ENCODE measurements around the gene PCYOX1L.
"Not testable (repeated sequence)": the region's sequence is repeated elsewhere in the genome, so short reads cannot be mapped to it uniquely, and the experiment has no call there.

The PCYOX1L gene

DNA sequence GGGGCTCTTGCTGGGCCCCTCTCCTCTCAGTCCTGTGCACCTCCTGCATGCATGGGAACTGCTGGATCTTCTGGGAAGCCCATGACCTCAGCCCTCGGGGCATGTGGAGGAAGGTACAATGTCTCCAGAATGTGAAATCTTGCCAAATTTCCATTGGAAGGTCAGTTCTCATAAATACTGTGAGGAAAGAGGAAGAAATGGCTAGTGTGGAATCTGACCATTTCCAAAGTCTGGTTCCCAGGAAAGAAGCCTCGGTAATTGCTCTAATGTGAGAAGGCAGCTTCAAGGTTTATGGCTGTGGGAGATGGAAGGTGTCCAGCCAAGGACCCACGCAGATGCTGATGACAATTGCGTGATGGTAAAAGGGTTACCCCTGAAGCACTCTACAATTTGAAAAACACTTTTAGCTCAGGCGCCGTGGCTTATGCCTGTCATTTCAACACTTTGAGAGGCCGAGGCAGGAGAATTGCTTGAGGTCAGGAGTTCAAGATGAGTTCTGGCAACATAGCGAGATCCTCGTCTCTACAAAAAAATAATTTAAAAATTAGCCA, 29.3 kb downstream of the PCYOX1L start:
- DNase-seq (ENCODE audit: low spot score): no peak

DNA sequence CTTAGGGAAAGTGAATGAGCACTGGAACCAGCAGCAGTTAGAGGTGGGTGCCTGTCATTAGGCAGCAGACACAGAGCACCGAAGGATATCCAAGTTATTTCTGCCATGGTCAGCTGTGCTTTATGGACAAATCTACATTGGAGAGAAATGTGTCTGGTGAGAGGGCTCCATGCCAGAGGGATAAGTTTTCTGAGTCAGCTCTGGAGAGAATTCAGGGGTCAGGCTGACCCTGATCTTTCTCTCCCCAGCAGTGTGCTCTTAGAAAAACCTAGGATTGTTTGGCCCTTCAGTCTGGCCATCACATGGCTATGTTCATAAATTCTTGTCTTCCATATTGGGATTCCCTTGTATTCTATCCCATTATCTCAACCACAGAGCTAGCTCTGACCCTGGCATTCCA, 30.1 kb downstream of the PCYOX1L start:
- no peak for DNase-seq (ENCODE audit: low spot score)

DNA sequence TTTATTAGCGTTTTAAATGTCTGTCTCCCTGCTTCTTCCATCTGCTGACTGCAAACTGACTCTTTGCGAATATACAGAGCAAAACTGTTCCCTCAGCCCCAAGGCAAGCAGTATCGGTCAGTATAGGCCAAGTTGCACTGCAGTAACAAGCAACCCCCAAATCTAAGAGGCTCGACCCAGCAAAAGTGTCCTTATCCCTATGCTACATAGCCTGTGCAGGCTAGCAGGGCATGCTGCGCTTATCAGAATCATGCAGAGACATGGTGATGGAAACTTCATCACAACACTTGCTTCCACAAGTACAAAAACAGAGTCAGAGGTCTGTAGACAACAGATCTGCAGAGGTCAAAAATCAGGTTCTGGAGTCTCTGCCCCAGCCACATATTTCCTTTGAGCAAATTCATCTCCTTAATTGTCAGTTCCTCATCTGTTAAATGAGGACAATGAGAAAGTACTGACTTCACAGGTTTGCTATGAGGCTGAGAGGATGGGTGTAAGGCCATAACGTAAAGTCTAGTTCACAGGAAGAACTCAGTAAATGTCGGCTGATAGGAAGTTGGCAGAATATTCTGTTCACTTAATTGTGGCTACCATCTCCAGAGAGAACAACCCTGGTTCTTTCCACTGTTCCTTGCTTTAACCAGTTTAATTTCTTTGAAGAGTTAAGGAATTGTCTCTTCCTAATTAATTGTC, 30.8 kb downstream of the PCYOX1L start:
- DNase-seq (ENCODE audit: low spot score): no peak

DNA sequence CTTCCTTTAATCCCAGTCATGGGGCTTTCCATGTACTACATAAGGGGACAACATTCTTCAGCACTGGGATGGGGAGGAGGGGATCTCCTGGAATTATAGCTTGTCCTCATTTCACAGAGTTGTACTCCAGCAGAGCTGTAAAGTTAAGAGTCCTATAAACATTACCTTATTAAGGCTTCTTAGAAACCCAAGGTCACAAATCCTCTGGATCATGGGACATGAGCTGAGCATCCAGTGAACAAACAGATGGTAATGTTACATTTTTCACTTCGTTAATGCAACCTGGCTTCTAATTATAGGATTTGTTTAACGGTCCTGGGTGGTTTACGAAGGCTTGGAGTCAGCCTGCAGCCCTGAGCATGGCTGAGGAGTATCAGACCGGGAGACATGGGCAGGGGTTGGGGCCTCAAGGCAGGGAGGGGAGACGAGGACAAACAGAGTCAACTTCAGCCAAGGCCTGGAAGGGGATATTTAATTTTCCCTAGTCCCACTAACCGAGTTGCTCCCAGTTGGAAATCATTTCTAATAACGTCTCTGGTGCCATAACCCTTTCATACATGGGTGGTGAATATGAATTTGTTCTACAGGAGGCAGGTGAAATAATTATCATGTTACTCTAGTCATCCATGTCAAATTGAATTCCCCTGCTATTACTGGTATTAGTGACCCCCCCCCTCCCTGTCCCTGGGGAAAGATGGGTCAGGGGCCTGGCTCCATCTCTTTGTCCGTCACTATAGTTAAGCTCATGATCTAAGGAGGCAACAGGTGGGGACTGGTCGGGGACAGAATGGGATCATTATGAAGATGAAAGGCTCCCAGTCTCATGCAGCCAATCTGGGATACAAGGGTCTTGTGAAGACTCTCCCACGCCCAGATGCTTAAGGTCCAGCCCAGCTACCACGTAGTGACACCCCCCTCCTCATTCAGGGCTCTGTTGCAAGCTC, 32.0 kb downstream of the PCYOX1L start:
- no peak for DNase-seq (ENCODE audit: low spot score)

DNA sequence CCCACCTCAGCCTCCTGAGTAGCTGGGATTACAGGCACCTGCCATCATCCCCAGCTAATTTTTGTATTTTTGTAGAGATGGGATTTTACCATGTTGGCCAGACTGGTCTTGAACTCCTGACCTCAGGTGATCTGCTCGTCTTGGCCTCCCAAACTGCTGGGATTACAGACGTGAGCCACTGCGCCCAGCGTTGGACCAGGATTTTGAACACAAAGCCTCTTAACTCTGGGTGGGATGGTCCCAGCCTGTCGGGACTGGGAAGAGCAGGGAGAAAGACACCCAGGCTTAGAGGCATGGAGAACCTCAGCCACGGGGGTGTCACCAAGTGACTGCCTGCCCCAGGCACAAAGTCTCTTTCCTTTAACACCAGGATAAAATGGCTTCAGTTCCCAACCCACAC, 33.2 kb downstream of the PCYOX1L start:
- not testable (repeated sequence) for DNase-seq (ENCODE audit: low spot score)

DNA sequence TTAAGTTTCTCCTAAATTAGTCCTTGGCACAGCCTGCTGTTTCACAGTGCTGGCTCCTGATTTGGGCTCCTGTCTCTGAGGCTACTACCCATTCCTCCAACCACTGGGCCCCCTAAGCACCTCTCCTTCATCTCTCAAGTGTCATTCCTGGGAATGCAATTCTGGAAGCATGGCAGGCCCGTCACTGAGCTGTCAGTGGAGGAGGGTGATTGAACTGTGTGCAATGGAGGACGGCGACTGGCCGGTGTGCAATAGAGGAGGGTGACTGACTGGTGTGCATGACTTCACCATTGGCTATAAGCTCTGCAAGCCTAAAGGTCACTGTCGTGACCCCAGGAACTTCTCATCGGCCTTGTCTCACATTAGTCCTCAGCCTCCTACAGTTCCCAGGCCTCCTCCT, 33.7 kb downstream of the PCYOX1L start:
- DNase-seq (ENCODE audit: low spot score): no peak

DNA sequence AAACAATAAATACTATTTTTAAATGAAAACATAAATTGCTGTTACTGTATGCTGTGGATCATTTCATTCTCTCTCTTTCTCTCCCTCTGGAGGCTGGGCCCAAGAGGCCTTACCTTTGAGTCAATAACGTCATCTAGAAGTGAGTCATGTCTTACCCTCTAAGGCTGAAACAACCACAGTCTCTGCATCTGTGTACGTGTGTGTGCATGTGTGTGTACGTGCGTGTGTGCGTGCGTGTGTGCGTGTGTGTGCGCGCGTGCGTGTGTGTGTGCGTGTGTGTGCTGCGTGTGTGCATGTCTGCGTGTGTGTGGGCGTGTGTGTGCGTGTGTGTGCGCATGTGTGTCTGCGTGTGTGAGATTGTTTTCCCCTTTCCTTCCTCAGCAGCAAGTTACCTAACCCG, 34.9 kb downstream of the PCYOX1L start:
- no peak for DNase-seq (ENCODE audit: low spot score)

DNA sequence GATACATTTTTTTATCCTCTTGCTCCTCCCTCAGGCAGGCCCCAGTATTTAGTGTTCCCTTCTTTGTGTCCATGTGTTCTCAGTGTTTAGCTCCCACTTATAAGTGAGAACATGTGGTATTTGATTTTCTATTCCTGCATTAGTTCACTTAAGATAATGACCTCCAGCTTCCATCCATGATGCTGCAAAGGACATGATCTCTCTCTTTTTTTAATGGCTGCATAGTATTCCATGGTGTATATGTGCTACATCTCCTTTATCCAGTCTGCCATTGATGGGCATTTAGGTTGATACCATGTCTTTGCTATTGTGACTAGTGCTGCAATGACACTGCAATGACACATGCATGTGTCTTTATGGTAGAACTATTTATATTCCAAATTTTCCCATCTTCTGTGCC, 37.1 kb downstream of the PCYOX1L start:
- DNase-seq (ENCODE audit: low spot score): not testable (repeated sequence)

DNA sequence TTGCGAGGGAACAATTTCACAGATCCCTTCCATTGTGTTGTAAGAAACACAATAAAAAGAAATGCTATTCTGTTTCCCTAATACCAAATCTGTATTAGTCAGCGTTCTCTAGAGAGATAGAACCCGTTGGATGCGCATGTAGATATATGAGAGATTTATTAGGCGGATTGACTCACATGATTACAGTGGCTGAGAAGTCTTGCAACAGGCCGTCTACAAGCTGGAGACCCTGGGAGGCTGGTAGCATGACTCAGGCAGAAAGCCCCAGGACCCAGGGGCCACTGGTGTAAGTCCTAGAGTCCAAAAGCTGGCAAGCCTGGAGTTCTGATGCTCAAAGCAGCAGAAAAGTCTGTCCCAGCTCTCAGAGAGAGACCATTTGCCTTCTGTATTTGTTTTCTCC, 39.7 kb downstream of the PCYOX1L start:
- DNase-seq (ENCODE audit: low spot score): no peak

DNA sequence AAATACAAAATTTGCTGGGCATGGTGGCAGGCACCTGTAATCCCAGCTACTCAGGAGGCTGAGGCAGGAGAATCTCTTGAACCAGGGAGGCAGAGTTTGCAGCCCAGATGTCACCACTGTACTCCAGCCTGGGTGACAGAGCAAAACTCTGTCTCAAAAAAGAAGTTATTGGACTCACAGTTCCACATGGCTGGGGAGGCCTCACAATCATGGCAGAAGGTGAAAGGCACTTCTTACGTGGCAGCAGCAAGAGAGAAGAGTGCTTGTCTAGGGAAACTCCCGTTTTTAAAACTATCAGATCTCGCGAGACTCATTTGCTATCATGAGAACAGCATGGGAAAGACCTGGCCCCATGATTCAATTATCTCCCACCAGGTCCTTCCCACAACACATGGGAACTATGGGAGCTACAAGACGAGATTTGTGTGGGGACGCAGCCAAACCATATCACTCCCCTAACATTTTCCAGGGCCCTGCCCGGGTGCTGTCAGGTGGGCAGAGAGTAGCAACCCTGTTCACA, 41.0 kb downstream of the PCYOX1L start:
- DNase-seq (ENCODE audit: low spot score): not testable (repeated sequence)

DNA sequence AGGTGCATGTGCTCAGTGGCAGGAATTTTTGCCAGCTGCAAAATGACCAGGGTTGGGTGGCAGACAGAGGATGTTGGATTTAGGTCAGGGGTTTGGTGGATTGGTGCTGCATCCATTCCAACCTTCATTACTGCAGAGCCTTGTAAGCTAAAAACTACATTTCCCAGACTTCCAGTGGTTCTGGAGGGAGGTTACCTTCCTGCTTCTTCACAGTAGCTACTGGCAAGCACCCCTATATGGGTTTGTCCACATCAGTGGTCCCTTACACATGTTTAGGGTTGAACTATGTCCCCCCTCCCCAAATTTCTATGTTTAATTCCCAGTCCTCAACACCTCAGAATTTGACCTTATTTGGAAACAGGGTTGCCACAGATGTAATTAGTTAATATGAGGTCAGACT, 41.9 kb downstream of the PCYOX1L start:
- no peak for DNase-seq (ENCODE audit: low spot score)

DNA sequence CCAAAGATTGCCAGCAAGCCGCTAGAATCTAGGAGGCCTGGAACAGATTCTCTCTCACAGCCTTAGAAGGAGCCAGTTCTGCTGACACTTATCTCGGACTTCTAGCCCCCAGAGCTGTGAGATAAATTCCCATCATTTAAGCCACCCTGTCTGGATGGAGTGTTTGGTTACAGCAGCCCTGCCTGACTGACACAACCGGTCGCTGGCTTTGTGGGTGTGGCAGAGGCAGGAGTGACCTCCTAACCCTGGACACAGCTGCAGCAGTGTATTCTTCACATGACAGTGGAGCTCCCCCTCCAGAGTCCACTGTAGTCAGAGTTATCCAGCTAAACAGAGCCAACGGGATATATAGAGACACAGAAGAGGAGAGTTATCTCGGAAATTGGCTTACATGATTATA, 42.5 kb downstream of the PCYOX1L start:
- no peak for DNase-seq (ENCODE audit: low spot score)

DNA sequence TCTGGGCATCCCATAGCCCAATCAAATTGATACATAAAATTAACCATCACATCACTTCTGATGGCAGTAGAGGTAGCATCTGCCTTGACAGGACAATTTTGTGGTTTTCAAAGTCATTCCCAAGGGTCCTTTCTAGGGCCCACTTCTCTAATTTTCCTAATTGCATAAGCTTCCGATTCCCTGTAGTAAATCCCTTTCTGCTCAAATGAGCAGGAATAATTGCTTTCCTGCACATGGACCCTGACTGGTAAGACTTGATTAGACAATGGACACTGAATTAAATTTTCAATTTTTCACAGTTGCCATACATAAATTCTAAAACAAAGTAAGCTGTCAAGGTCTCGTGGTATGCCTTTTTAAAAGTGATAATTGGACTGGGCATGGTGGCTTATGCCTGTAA, 43.2 kb downstream of the PCYOX1L start:
- no peak for DNase-seq (ENCODE audit: low spot score)

DNA sequence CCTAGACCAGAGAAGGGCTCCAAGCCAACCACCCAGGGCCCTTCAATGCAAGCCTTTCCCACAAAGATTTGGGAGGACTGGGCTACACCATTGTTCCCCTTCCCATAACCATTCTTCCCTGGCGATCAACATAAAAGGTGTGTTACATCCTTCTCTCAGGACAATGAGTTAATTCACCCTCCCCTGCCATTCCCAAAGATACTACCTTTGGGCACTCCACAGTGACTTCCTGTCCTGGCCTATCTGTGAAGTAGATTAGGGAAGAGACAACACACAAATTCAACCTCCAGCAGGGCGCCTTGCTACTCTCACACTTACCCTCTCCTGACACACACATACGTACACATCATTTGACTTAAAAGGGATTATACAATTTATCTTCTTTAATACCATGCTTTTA, 44.4 kb downstream of the PCYOX1L start:
- no peak for DNase-seq (ENCODE audit: low spot score)

DNA sequence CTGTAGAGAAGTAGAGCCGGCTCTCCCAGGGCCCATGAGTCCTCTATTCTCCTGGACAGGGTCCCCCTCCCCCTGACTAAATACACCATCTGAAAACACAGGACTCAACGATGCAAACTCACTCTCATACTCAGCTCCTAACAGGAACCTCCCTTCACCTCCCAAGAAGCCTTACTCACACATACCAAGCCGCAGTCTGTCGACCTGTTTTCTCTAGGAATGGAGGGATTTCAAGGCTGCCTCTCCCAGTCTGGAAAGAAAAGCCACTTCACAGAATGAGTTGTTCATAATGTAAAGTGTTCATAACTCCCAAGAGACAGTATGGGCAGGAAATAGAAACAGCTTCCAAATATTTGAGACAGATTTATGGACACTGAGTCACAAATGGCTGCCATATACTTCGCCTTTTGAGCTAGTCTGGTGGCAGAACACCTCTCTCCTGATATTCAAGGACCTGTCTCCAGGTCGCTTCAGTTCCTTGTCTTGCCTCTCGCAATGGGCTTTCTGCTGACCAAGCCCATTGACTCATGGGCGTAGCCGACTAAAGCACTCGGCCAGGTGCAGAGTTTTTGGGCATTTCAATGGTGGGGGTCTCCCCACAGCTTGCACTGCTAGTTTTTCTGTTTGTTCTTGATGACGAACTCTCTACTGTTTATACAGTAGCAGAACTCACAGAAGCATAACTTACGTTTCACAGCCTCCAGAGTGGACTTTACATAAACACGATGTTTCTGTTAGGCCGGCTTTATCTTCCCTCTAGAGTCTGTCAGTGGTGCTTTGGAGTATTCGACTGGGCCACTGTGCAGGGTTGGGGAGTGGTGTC, 46.3 kb downstream of the PCYOX1L start:
- no peak for DNase-seq (ENCODE audit: low spot score)

DNA sequence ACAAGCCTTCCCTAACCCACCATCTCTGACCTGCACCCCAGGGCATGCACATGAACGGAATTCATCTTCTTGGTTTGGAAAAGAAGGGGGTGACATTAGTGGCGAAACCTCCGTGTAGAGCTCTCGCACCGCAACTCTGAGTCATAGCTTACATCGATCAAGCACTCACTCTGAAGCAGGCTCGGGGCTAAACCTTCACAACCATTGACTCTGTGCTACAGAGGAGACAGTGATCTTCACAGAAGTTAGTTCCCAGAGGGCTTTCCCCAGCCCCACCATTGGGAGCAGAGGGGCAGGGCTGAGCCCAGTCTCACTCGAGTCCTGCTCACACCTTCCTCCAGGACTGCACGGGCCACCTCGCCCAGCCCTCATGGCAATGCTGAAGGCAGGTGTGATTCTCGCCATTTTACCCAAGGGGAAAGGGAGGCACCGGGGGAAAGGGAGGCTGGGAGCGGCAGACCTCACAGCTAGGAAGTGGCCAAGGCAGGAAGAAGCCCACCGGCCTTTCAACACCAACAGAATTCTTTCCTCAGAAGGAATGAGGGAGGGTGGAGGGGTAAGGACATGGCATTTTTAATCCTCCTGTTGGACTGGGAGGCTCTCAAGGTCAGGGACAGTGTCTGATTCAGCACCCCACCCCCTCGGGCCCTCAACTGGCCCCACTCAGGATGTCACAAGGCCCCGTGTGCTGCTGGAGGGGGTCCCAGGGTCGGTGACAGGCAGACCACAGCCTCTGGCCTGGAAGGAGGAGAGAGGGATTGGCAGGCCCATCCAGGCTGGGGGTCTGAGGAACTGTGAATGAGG, 47.1 kb downstream of the PCYOX1L start:
- DNase-seq (ENCODE audit: low spot score): no peak

DNA sequence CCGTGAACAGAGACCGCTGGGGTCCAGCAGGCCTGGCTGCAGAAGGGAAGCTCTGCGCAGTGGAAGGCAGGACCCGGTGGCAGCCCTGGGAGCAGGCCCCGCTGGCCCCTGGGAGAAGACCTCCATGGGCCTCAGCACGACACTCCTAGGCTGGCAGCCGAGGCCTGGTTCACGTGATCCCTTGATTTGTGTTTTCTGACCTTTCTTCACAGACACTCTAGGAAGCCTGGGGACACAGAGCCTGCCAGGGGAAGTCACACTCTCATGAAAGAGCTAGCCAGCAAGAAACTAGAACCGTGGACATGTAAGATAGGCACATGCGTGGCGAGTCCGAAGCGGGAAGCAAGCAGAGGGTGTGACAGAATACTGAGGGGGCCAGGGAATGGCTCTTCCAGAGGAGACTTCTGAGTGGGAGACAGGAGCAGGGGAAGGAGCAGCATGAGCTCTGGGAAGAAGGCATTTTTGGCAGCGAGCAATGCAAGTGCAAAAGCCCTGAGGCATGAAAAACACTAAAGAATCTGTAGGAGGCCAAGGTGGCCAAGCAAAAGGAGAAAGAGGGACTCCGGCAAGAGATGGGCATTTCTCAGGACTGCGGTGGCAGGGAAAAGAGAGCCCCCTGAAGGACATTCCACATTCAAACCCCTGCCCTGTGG, 47.8 kb downstream of the PCYOX1L start:
- no peak for DNase-seq (ENCODE audit: low spot score)

DNA sequence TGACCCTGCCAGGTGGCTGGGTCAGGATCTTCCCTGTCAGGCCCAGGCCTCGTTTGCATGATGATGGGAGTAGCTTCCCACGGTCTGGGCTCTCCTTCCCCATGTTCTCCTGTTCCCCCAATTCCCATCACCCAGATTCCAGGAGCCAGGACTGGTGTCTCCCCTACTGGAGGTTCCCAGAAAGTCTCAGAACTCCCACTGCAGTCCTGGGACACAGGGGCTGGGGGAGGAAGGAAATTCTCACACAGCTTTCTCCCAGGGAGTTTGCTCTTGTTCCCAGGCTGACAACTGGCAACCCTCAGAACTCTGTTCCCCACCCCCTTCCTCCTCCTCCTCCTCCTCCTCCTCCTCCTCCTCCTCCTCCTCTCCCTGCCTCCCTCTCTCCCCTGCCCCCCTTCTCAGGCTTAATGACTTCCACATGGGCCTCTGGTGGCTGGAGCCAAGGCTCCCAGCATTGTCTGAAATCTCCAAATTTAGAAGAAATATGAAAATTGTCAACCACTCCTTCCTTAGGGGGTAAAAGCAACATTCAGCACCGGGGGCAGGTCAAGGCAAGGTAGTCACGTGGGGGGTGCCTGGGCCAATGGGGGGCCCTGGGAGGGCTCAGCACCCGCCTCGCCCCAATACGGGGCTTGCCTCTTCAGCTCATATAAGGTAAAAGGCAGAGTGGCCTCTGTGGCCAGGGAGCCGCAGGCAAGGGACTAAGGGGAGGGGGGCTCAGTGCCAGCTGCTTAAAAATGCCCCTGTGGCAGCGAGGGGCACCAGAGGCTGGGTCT, 48.5 kb downstream of the PCYOX1L start:
- DNase-seq (ENCODE audit: low spot score): no peak

DNA sequence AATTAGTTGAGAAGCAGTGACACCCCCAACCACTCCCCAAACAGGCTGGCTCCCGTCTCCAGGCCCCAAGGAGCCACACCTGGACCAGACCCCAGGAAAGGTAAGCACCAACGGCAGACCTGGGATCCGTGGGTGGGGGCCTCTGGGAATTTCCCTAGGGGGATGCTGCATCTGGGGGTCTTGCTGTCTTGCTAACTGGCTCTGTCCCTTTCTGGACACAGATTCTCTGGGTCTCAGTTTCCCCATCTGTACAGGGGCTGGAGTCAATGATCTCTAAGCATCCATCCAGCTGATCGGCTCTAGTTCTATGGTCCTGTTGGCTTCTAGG, 49.1 kb downstream of the PCYOX1L start:
- DNase-seq (ENCODE audit: low spot score): no peak
